ENCODE data around the gene CDIPT. TPM values are rescaled to one million over a fixed set of nuclear protein-coding genes. Genes with fewer than 3 reads are reported as not detected.
A peak's percentile ranks its signal among the peaks of the same experiment; 100 is the strongest.

CDIPT gene
- total RNA-seq, 1 donor from 2014 or later = 83.3 TPM

DNA sequence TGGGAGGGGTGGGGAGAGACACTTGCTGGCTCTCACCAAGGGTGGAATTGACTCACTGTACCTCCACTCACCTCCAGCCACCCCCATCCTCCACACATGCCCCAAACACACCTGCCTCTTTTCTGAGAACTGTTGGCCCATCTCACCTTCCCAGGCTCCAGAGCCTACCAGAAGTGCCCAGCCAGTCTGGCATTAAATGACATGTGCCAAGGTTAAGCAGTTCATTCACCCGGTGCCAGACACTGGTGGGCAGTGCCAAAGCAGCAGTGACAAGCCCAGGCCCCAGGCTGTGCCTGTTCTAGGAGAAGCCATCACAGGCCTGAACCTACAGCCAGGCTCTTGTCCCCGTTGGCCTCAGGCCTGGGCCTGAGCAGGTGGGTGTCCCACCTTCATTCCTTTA lies 31.5 kb downstream of the CDIPT start:
- no peak for DNase-seq (ENCODE audit: low read depth)
- no peak overlapping the region for H3K4me3 ChIP-seq (ENCODE audit: low read depth, low read length)
- no peak for TF ChIP-seq CTCF (conservative IDR thresholded peaks at IDR 0.05; ENCODE audit: low read depth, low read length)

- DNase-seq (ENCODE audit: low read depth) = no peak
- no peak overlapping the region for H3K4me3 ChIP-seq (ENCODE audit: low read depth, low read length)
- no peak for TF ChIP-seq CTCF (conservative IDR thresholded peaks at IDR 0.05; ENCODE audit: low read depth, low read length)
Measured at GRCh38 chr16:29830774-29831173, 32.3 kb downstream of the CDIPT start.

DNA sequence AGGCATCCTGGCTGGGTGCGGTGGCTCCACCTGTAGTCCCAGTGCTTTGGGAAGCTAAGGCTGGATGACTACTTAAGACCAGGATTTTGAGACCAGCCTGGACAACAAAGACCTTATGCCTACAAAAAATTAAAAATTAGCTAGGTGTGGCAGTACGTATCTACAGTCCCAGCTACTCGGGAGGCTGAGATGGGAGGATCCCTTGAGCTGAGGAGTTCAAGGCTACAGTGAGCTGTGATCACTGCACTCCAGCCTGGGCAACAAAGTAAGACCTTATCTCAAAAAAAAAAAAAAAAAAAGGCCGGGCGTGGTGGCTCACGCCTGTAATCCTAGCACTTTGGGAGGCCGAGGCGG lies 36.7 kb downstream of the CDIPT start:
- DNase-seq (ENCODE audit: low read depth) = no peak
- no peak overlapping the region for H3K4me3 ChIP-seq (ENCODE audit: low read depth, low read length)
- no peak for TF ChIP-seq CTCF (conservative IDR thresholded peaks at IDR 0.05; ENCODE audit: low read depth, low read length)

- TF ChIP-seq CTCF (conservative IDR thresholded peaks at IDR 0.05; ENCODE audit: low read depth, low read length) = no peak
- no peak for DNase-seq (ENCODE audit: low read depth)
- H3K4me3 ChIP-seq (ENCODE audit: low read depth, low read length) = peak overlapping the region; percentile 32
Measured at GRCh38 chr16:29825145-29826044, 37.6 kb downstream of the CDIPT start.

DNA sequence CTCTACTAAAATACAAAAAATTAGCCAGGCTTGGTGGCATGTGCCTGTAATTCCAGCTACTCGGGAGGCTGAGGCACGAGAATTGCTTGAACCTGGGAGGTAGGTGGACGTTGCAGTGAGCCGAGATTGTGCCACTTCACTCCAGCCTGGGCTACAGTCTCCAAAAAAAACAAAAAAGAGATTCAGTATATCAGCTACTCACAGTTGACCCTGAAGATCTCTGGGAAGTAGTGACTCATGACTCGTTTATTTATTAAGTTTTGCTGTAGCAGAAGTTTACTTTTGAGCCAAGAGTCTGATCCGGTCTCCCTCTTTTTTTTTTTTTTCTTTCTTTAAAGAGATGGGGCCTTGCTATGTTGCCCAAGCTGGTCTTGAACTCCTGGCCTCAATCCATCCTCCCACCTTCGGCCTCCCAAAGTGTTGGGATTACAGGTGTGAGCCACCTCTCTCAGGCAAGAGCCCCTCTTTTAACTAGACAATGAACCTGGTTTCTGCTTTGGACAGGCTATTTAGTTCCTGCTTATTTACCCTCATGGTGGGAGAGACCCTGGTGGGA lies 38.4 kb downstream of the CDIPT start:
- no peak for TF ChIP-seq CTCF (conservative IDR thresholded peaks at IDR 0.05; ENCODE audit: low read depth, low read length)
- DNase-seq (ENCODE audit: low read depth) = no peak
- peak overlapping the region; percentile 32 for H3K4me3 ChIP-seq (ENCODE audit: low read depth, low read length)

DNA sequence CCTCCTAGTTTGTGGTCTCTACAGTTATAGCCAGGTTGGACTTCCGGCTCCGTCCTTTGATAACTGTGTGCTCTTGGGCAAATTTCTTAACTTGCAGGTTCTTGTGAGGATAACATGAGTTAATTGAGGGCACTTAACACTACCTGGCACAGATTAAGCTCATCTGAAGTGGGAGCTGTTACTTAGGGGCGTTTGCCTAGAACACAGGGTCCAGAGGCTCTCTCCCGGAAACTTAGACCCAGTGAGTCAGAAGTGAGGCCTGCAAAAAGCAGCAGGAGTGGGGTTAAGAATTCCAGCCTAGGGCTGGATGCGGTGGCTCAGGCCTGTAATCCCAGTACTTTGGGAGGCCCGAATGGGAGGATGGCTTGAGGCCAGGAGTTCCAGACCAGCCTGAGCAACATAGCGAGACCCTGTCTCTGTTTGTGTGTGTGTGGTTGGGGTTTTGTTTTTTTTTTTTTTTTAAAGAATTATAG lies 41.3 kb downstream of the CDIPT start:
- H3K4me3 ChIP-seq (ENCODE audit: low read depth, low read length) = peak overlapping the region; percentile 76
- DNase-seq (ENCODE audit: low read depth) = no peak
- TF ChIP-seq CTCF (conservative IDR thresholded peaks at IDR 0.05; ENCODE audit: low read depth, low read length) = no peak

Data from epithelial cell of proximal tubule (primary cell).